Natural killer cell (primary cell): ENCODE results near the gene COA4. TPM values are rescaled to one million over a fixed set of nuclear protein-coding genes. Genes with fewer than 3 reads are reported as not detected.
"Not testable (repeated sequence)": the region's sequence is repeated elsewhere in the genome, so short reads cannot be mapped to it uniquely, and the experiment has no call there.

Experiments used
- ATAC-seq, 3 donors: fragments of 150-1000 bp in 2 of 3; fragments of 200-7000 bp in 1 of 3; cut with Tn5 transposase; 1 replicate in 1 of 3; 2 replicates in 2 of 3; pipeline ENCODE4 v1.10.0; 2021; ENCODE audit warnings: mild to moderate bottlenecking in 2 of 3, moderate library complexity in 2 of 3
- DNase-seq, 2 donors: peaks; one replicate each; pipeline versions ENCODE4 v3.0.0 to v3.0.0-alpha.2; 2013 to 2021; ENCODE audit warnings: mixed read lengths in 1 of 2
- H3K27ac ChIP-seq: one replicate; pipeline ENCODE4 v1.5.1; 2013; ENCODE audit warnings: mild to moderate bottlenecking, low read length
- H3K27me3 ChIP-seq: one replicate; pipeline ENCODE4 v1.6.1; 2013; ENCODE audit warnings: low read length; ENCODE audit not compliant: control insufficient read depth, insufficient read depth
- H3K36me3 ChIP-seq: one replicate; pipeline ENCODE4 v1.6.1; 2013; ENCODE audit warnings: low read length; ENCODE audit not compliant: control insufficient read depth, insufficient read depth
- H3K4me1 ChIP-seq: one replicate; pipeline ENCODE4 v1.6.1; 2013; ENCODE audit warnings: low read length; ENCODE audit not compliant: control insufficient read depth, insufficient read depth
- H3K4me3 ChIP-seq: one replicate; pipeline ENCODE4 v1.5.1; 2013; ENCODE audit warnings: low read length
- H3K9me3 ChIP-seq: one replicate; pipeline ENCODE4 v1.6.1; 2013; ENCODE audit warnings: low read length; ENCODE audit not compliant: control insufficient read depth, insufficient read depth
- H3K27ac Mint-ChIP-seq, 2 donors: one replicate each; pipeline ENCODE4 v1.8.0; 2022; ENCODE audit warnings: mild to moderate bottlenecking in 2 of 2, mixed read lengths in 2 of 2, moderate library complexity in 1 of 2
- H3K27me3 Mint-ChIP-seq, 2 donors: one replicate each; pipeline ENCODE4 v1.8.0; 2022; ENCODE audit warnings: low read depth in 2 of 2, mixed read lengths in 2 of 2
- H3K36me3 Mint-ChIP-seq: one replicate; pipeline ENCODE4 v1.8.0; 2022; ENCODE audit warnings: mixed read lengths
- H3K4me1 Mint-ChIP-seq, 2 donors: one replicate each; pipeline ENCODE4 v1.8.0; 2022; ENCODE audit warnings: mixed read lengths in 2 of 2
- H3K4me3 Mint-ChIP-seq: one replicate; pipeline ENCODE4 v1.8.0; 2022; ENCODE audit warnings: mild to moderate bottlenecking, moderate library complexity, mixed read lengths
- H3K9me3 Mint-ChIP-seq, 2 donors: one replicate each; pipeline ENCODE4 v1.8.0; 2022; ENCODE audit warnings: mixed read lengths in 2 of 2
- WGBS: methylation state at CpG from one replicate; pipeline ENCODE4 v1.1.7; 2013; ENCODE audit warnings: missing lambda C conversion rate; ENCODE audit not compliant: insufficient coverage; 5-methylcytosine and 5-hydroxymethylcytosine counted together
- intact Hi-C: fragments of 100-400 bp; cut with micrococcal nuclease; formaldehyde crosslinking; loops from one replicate; pipeline ENCODE4 v1.14.2; 2022
- total RNA-seq, 4 donors: library from RNA; stranded (reverse); fragments of 120-200 nt in 1 of 4; gene quantifications; one replicate each; pipeline versions ENCODE4 v1.2.3 to v1.2.4, GENCODE V29; 2013 to 2022
- TF ChIP-seq, protein P1 (sequence below): fragments of 200-600 bp; IDR thresholded peaks from one replicate; pipeline ENCODE4 v1.8.0; 2022; ENCODE audit warnings: antibody characterized with exemption

The COA4 gene
- total RNA-seq, 3 donors from 2014 or later (not counting 1 experiment from before 2014, with no cell fraction given): 23.0 to 32.9 (median 26.0) TPM

DNA sequence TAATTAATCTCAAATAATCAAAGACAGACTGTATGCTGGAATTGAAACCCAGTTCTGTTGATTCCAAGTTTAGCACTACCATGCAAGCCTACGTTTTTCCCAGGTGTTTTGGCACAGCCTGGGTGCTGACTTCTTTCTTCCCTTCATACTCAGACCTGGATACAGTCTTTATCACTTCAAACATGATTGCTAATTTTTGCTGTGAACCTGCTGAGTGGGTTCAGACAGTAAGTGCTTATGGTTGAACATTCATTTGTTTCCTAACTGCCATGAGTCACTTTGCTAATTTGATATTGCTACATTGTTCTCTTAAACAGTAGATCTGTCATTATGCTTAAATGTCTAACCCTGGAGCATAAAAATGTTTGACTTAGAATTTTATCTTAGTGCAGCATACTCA, 12.4 kb upstream of the COA4 start:
- no peak overlapping the region for H3K27ac ChIP-seq
- no peaks in the 10 kb centered on the region for H3K9me3 Mint-ChIP-seq
- peaks cover 16% of the 10 kb centered on the region for H3K36me3 Mint-ChIP-seq
- H3K4me3 Mint-ChIP-seq: no peak overlapping the region
- no peaks in the 10 kb centered on the region for H3K27me3 ChIP-seq
- ATAC-seq (no peak), DNase-seq (no peak)
- H3K9me3 ChIP-seq: no peaks in the 10 kb centered on the region
- H3K4me3 ChIP-seq: no peak overlapping the region
- peaks cover 0 to 4% of the 10 kb centered on the region in 2 donors for H3K4me1 Mint-ChIP-seq
- TF ChIP-seq, protein P1, sequence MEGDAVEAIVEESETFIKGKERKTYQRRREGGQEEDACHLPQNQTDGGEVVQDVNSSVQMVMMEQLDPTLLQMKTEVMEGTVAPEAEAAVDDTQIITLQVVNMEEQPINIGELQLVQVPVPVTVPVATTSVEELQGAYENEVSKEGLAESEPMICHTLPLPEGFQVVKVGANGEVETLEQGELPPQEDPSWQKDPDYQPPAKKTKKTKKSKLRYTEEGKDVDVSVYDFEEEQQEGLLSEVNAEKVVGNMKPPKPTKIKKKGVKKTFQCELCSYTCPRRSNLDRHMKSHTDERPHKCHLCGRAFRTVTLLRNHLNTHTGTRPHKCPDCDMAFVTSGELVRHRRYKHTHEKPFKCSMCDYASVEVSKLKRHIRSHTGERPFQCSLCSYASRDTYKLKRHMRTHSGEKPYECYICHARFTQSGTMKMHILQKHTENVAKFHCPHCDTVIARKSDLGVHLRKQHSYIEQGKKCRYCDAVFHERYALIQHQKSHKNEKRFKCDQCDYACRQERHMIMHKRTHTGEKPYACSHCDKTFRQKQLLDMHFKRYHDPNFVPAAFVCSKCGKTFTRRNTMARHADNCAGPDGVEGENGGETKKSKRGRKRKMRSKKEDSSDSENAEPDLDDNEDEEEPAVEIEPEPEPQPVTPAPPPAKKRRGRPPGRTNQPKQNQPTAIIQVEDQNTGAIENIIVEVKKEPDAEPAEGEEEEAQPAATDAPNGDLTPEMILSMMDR: no peak
- H3K36me3 ChIP-seq: peaks cover 31% of the 10 kb centered on the region
- no peaks in the 10 kb centered on the region for H3K4me1 ChIP-seq
- WGBS: 68% methylated on average over 1 of the region's 1 CpG
- no peak overlapping the region for H3K27ac Mint-ChIP-seq
- no peaks in the 10 kb centered on the region for H3K27me3 Mint-ChIP-seq
- intact Hi-C loops: no loop called here

DNA sequence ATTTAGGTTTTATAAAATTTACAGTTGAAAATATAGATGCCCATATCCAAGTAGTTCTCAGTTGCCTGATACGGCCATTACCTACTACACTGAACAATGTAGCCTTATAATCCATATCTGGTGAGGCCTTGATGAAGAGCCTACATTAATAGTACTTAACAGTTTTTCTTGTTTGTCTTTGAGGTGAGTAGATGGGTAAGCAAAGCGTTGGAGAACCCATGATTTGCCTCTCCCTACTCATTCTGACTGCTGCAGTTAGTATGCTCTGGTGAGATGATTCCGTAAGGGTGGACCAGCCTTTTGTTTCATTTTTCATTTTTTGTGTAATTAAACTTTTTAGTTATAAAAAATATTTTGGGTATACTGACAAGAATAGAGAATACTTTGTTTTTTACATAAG, 11.6 kb upstream of the COA4 start:
- H3K36me3 ChIP-seq: peaks cover 33% of the 10 kb centered on the region

DNA sequence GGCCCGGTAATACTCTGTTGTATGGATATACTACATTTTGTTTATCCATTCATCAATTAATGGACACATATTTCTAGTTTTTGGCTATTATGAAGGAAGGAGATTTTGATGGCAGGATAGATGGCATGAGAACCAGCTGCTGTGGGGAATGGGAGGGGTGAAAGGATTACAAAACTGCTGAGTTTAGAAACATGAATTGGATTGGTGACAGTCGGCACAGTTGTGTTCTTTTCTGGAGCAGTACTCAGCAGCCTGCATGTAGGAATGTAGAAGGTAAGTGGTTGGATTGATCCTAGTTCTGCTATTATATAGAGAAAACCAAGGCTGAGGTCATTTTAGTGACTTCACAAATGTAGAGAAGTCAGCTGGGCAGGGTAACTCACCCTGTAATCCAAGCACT, 7.2 kb upstream of the COA4 start:
- TF ChIP-seq, protein P1: no peak
- no peak overlapping the region for H3K27ac Mint-ChIP-seq
- Histone ChIP-seq H3K4me1 (no peaks in the 10 kb centered on the region), H3K9me3 (no peaks in the 10 kb centered on the region), H3K36me3 (peaks cover 15% of the 10 kb centered on the region), H3K27ac (no peak overlapping the region), H3K27me3 (no peaks in the 10 kb centered on the region), H3K4me3 (no peak overlapping the region)
- 100% methylated on average over 2 of the region's 2 CpGs for WGBS
- peaks cover 2% of the 10 kb centered on the region for H3K36me3 Mint-ChIP-seq
- peaks cover 0 to 6% of the 10 kb centered on the region in 2 donors for H3K4me1 Mint-ChIP-seq
- DNase-seq (no peak), ATAC-seq (no peak)
- no peaks in the 10 kb centered on the region for H3K9me3 Mint-ChIP-seq
- no peaks in the 10 kb centered on the region for H3K27me3 Mint-ChIP-seq
- H3K4me3 Mint-ChIP-seq: no peak overlapping the region
- intact Hi-C loops: no loop called here

More for the DNA sequence above, 11.6 kb upstream of the COA4 start:
- Mint-ChIP-seq H3K4me1 (peaks cover 0 to 4% of the 10 kb centered on the region in 2 donors), H3K9me3 (no peaks in the 10 kb centered on the region), H3K27ac (no peak overlapping the region), H3K4me3 (no peak overlapping the region), H3K27me3 (no peaks in the 10 kb centered on the region), H3K36me3 (peaks cover 16% of the 10 kb centered on the region)
- no peak for DNase-seq
- Histone ChIP-seq H3K27me3 (no peaks in the 10 kb centered on the region), H3K4me3 (no peak overlapping the region), H3K27ac (no peak overlapping the region), H3K4me1 (no peaks in the 10 kb centered on the region), H3K9me3 (no peaks in the 10 kb centered on the region)
- TF ChIP-seq, protein P1: no peak
- no CpG with 5 or more reads among the region's 3 CpGs for WGBS
- ATAC-seq: no peak
- intact Hi-C loops: no loop called here

DNA sequence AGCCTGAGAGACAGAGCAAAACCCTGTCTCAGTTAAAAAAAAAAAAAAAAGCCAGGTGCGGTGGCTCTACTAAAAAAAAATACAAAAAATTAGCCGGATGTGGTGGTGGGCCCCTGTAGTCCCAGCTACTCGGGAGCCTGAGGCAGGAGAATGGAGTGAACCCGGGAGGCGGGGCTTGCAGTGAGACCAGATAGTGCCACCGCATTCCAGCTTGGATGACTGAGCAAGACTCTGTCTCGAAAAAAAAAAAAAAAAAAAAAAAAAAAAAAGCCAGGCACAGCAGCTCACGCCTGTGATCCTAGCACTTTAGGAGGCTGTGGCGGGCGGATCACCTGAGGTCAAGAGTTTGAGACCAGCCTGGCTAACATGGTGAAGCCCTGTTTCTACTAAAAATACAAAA, 3.8 kb upstream of the COA4 start:
- H3K27me3 Mint-ChIP-seq, H3K4me3 Mint-ChIP-seq, H3K27me3 ChIP-seq, H3K36me3 Mint-ChIP-seq, H3K27ac Mint-ChIP-seq, intact Hi-C loops, H3K36me3 ChIP-seq, ATAC-seq, DNase-seq, H3K9me3 Mint-ChIP-seq, H3K27ac ChIP-seq, H3K9me3 ChIP-seq, H3K4me3 ChIP-seq: not testable (repeated sequence)
- H3K4me1 ChIP-seq: peaks cover 15% of the 10 kb centered on the region
- peaks cover 27 to 32% of the 10 kb centered on the region in 2 donors for H3K4me1 Mint-ChIP-seq
- WGBS: 98% methylated on average over 9 of the region's 10 CpGs
